Transverse colon (tissue), 3 donors: ENCODE measurements around the gene CFAP157.

Experiments used
- EP300 ChIP-seq: sonication (generic); formaldehyde crosslinking; IDR thresholded peaks from one replicate; pipeline ENCODE4 v1.6.1; 2017; ENCODE audit warnings: antibody characterized with exemption, low read depth
- TF ChIP-seq, protein P1 (sequence below), 5 experiments: fragments of 200-600 bp in 3 of 5; fragments of 450-650 bp in 2 of 5; sonication (generic) in 3 of 5; IDR thresholded peaks; 1 replicate in 2 of 5; 2 replicates in 3 of 5; pipeline ENCODE4 v1.5.1; 2016 to 2017; ENCODE audit warnings: antibody characterized with exemption in 5 of 5, inconsistent platforms in 3 of 5, mild to moderate bottlenecking in 2 of 5, moderate library complexity in 1 of 5

DNA sequence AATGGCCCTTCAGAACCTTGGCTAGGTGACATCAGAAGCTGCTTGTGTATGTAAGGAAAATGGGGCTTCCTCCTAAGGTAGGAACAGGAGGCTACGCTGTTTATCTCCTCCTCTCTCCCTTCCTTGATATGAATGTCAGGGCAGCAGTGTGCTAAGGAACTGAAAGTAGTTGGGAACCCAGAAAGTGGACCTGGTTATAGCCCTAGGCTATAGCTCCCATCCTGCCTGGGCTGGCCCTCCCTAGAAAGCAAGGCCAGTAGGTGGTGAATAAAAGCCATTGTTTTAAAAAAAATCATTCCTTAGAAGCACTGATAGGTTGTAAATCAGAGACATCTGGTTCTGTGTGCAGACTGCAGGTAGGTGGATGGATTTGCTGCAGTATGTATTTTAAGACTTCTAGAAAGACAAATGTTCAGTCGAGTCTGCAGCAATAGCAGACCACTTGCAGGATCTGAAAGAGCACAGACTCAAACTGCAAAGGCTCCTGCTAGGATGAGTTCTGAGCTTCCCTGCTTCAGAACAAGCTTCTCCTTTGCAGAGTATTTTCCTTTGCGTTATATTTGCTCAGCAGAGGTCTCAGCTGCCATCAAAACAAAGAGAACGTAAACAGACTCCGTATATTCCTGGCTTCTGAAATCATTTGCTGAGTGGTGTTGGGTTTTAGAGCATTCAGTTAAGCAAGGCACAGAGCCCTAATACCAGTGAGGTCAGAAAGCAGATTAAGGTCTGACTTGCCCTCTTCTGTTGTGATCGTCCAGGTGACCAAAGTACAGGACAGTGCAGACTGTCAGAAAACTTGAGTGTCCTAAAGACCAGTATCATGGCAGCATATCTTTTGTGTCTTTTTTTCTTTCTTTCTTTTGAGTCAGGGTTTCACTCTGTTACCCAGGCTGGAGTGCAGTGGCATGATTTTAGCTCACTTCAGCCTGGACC is 20.1 kb upstream of the CFAP157 start:
- TF ChIP-seq, protein P1, sequence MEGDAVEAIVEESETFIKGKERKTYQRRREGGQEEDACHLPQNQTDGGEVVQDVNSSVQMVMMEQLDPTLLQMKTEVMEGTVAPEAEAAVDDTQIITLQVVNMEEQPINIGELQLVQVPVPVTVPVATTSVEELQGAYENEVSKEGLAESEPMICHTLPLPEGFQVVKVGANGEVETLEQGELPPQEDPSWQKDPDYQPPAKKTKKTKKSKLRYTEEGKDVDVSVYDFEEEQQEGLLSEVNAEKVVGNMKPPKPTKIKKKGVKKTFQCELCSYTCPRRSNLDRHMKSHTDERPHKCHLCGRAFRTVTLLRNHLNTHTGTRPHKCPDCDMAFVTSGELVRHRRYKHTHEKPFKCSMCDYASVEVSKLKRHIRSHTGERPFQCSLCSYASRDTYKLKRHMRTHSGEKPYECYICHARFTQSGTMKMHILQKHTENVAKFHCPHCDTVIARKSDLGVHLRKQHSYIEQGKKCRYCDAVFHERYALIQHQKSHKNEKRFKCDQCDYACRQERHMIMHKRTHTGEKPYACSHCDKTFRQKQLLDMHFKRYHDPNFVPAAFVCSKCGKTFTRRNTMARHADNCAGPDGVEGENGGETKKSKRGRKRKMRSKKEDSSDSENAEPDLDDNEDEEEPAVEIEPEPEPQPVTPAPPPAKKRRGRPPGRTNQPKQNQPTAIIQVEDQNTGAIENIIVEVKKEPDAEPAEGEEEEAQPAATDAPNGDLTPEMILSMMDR (IDR thresholded peaks at IDR 0.05): no peak
- TF ChIP-seq EP300: no peak
